Naive B cell (primary cell): ENCODE measurements around the gene UBALD1. TPM values are rescaled to one million over a fixed set of nuclear protein-coding genes. Genes with fewer than 3 reads are reported as not detected.

Experiments used
- ATAC-seq, 2 donors: fragments of 150-1000 bp; cut with Tn5 transposase; 2 replicates each; pipeline ENCODE4 v1.10.0; 2021; ENCODE audit warnings: low read depth in 2 of 2, mild to moderate bottlenecking in 2 of 2, moderate library complexity in 2 of 2
- DNase-seq: peaks from one replicate; pipeline ENCODE4 v3.0.0; 2022
- H3K27ac Mint-ChIP-seq, 6 donors: one replicate each; pipeline ENCODE4 v1.8.0; 2020 to 2022; ENCODE audit warnings: mild to moderate bottlenecking in 6 of 6, mixed read lengths in 6 of 6, moderate library complexity in 5 of 6, inconsistent platforms in 2 of 6
- H3K27me3 Mint-ChIP-seq, 3 donors: one replicate each; pipeline ENCODE4 v1.8.0; 2021 to 2022; ENCODE audit warnings: mixed read lengths in 3 of 3, mild to moderate bottlenecking in 1 of 3
- H3K36me3 Mint-ChIP-seq, 2 donors: one replicate each; pipeline ENCODE4 v1.8.0; 2020 to 2022; ENCODE audit warnings: mixed read lengths in 2 of 2, inconsistent platforms in 1 of 2, mild to moderate bottlenecking in 1 of 2
- H3K4me1 Mint-ChIP-seq, 3 donors: one replicate each; pipeline ENCODE4 v1.8.0; 2020 to 2022; ENCODE audit warnings: mixed read lengths in 3 of 3, inconsistent platforms in 1 of 3, mild to moderate bottlenecking in 1 of 3, moderate library complexity in 1 of 3
- H3K4me3 Mint-ChIP-seq, 8 donors: one replicate each; pipeline ENCODE4 v1.8.0; 2020 to 2022; ENCODE audit warnings: mild to moderate bottlenecking in 8 of 8, mixed read lengths in 8 of 8, moderate library complexity in 8 of 8, inconsistent platforms in 2 of 8
- H3K9me3 Mint-ChIP-seq, 7 donors: one replicate each; pipeline ENCODE4 v1.8.0; 2020 to 2022; ENCODE audit warnings: mixed read lengths in 7 of 7, mild to moderate bottlenecking in 5 of 7, inconsistent platforms in 2 of 7, moderate library complexity in 1 of 7
- polyA plus RNA-seq, 6 donors: library from polyadenylated mRNA; unstranded; fragments of 300-500 nt; fragmentation: Illumina TruSeq; gene quantifications; one replicate each; pipeline ENCODE4 v1.2.3, GENCODE V29; 2021; ENCODE audit warnings: low read depth in 6 of 6

Gene UBALD1
- polyA plus RNA-seq, 6 donors from 2014 or later, result 2.6 to 7.5 (median 5.0) TPM

DNA sequence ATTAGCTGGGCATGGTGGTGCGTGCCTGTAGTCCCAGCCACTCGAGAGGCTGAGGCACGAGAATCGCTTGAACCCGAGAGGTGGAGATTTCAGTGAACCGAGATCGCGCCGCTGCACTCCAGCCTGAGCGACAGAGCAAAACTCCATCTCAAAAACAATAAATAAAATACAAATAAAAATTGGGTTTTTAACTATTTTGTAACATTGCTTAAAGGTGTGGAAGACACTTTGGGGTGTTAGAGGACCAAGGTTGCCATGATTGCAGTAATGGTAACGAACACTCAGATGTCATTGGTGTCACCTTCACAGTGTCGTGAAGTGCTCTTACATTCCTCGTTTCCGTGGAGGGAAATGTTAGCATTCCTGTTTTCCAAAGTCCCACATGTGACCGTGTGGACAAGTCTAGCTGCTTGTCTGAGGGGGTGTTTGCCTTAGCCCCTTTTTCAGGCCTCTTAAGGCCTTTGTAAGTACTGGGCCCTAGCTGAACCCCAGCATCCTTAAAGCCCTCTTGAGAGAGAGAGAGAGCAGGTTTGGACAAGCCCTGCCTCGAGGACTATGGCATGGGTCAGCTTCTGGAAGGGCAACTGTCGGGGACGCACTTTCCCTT is 49.9 kb downstream of the UBALD1 start:
- Mint-ChIP-seq H3K27me3 (no peaks in the 10 kb centered on the region), H3K27ac (no peak overlapping the region), H3K36me3 (no peaks in the 10 kb centered on the region), H3K4me3 (no peak overlapping the region), H3K9me3 (no peaks in the 10 kb centered on the region), H3K4me1 (no peaks in the 10 kb centered on the region)
- no peak for ATAC-seq
- DNase-seq, result no peak

DNA sequence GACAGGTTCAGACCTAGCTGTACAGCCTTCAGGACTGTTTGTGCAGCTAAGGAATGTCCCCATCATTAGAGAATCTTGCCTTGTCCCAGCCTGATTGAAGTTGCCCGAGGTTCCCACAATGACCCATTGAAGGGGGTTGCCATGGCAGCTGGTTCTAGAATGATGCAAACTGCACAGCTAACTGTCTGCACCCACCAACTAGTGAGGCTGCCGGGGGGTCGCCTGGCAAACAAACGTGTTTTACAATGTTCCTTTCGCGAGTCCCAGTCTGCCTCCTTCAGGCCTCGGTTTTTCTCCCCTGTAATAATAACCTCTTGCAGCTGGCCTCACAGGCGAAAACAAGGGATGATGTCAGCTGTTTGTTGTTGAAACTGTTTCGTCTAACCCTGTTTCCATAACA is 53.1 kb downstream of the UBALD1 start:
- no peaks in the 10 kb centered on the region for H3K4me1 Mint-ChIP-seq
- H3K36me3 Mint-ChIP-seq, result no peaks in the 10 kb centered on the region
- peaks cover 0 to 7% (median 0%) of the 10 kb centered on the region in 3 donors for H3K27me3 Mint-ChIP-seq
- DNase-seq, result no peak
- no peak for ATAC-seq
- no peaks in the 10 kb centered on the region for H3K9me3 Mint-ChIP-seq
- no peak overlapping the region for H3K27ac Mint-ChIP-seq
- no peak overlapping the region for H3K4me3 Mint-ChIP-seq

Other genes with a start within 250 kb of the UBALD1 start
- gene VASN, start 243.0 kb downstream of the UBALD1 start, polyA plus RNA-seq, result under 1 TPM in 3 of 6 donors, not detected in 3; 0.13 to 0.21 (median 0.16) TPM
- gene CORO7, start 198.3 kb downstream of the UBALD1 start, polyA plus RNA-seq, result 10 to 100 TPM in 5 of 6 donors, 1 to 10 TPM in 1; 9.0 to 40.1 (median 20.7) TPM
- 10 to 100 TPM; 42.3 to 64.2 (median 44.2) TPM for gene DNAJA3, start 189.0 kb downstream of the UBALD1 start, polyA plus RNA-seq
- gene NMRAL1, start 140.3 kb downstream of the UBALD1 start, polyA plus RNA-seq, result 10 to 100 TPM; 18.1 to 50.9 (median 31.6) TPM
- gene HMOX2, start 138.5 kb downstream of the UBALD1 start, polyA plus RNA-seq, result 10 to 100 TPM; 36.9 to 49.8 (median 41.9) TPM
- 10 to 100 TPM; 10.9 to 26.5 (median 17.3) TPM for gene CDIP1, start 76.1 kb downstream of the UBALD1 start, polyA plus RNA-seq
- under 1 TPM in 2 of 6 donors, not detected in 4; 0.09 to 0.11 TPM for gene C16orf96, start 58.5 kb downstream of the UBALD1 start, polyA plus RNA-seq
- gene MGRN1, start 9.9 kb upstream of the UBALD1 start, polyA plus RNA-seq, result 10 to 100 TPM in 1 of 6 donors, 1 to 10 TPM in 5; 3.9 to 10.6 (median 6.6) TPM
- gene NUDT16L1, start 78.7 kb upstream of the UBALD1 start, polyA plus RNA-seq, result 100 to 1,000 TPM in 1 of 6 donors, 10 to 100 TPM in 5; 57.7 to 121 (median 76.4) TPM
- gene ANKS3, start 119.4 kb upstream of the UBALD1 start, polyA plus RNA-seq, result 1 to 10 TPM in 5 of 6 donors, not detected in 1; 3.9 to 8.3 (median 4.4) TPM
- gene DNAAF8, start 119.6 kb upstream of the UBALD1 start, polyA plus RNA-seq, result under 1 TPM in 4 of 6 donors, not detected in 2; 0.30 to 0.84 (median 0.35) TPM
- gene ZNF500, start 152.3 kb upstream of the UBALD1 start, polyA plus RNA-seq, result 10 to 100 TPM in 4 of 6 donors, 1 to 10 TPM in 1, not detected in 1; 6.7 to 19.9 (median 14.1) TPM
- gene SEPTIN12, start 173.5 kb upstream of the UBALD1 start, polyA plus RNA-seq, result not detected
- not detected for gene SMIM22, start 180.5 kb upstream of the UBALD1 start, polyA plus RNA-seq
- gene ROGDI, start 187.7 kb upstream of the UBALD1 start, polyA plus RNA-seq, result 1 to 10 TPM; 2.7 to 8.0 (median 6.1) TPM
- gene GLYR1, start 232.4 kb upstream of the UBALD1 start, polyA plus RNA-seq, result 10 to 100 TPM; 27.8 to 49.6 (median 37.3) TPM
- 10 to 100 TPM in 4 of 6 donors, 1 to 10 TPM in 2; 4.3 to 19.2 (median 11.9) TPM for gene UBN1, start 232.6 kb upstream of the UBALD1 start, polyA plus RNA-seq